ENCODE results near the gene SLC35D3.

DNA sequence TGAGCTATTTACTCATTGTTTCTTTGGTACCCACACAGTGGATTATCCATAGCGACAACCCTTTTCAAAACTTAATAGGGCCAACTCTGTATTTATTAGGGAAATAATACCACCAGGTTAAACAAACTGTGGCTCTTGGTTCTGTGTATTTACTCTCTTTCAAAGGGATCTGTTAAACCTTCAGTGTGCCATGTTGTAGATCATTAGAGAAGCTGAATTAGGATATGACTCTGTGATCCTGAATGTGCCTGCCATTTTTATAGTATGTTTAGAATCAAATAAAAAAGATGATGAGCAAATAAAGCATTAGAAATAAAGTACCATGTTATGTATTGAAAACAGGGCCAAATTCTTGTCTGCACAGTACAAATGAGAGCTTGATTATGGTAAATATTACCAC is 25.0 kb upstream of the SLC35D3 start:
- TF ChIP-seq NR2C2 (CRISPR knock-in tag; IDR thresholded peaks at IDR 0.05) = no peak
- no peak for TF ChIP-seq NR3C1 (CRISPR knock-in tag; conservative IDR thresholded peaks at IDR 0.05; ENCODE audit: low read depth)
- TF ChIP-seq, protein P1, sequence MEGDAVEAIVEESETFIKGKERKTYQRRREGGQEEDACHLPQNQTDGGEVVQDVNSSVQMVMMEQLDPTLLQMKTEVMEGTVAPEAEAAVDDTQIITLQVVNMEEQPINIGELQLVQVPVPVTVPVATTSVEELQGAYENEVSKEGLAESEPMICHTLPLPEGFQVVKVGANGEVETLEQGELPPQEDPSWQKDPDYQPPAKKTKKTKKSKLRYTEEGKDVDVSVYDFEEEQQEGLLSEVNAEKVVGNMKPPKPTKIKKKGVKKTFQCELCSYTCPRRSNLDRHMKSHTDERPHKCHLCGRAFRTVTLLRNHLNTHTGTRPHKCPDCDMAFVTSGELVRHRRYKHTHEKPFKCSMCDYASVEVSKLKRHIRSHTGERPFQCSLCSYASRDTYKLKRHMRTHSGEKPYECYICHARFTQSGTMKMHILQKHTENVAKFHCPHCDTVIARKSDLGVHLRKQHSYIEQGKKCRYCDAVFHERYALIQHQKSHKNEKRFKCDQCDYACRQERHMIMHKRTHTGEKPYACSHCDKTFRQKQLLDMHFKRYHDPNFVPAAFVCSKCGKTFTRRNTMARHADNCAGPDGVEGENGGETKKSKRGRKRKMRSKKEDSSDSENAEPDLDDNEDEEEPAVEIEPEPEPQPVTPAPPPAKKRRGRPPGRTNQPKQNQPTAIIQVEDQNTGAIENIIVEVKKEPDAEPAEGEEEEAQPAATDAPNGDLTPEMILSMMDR (IDR thresholded peaks at IDR 0.05) = no peak
- TF ChIP-seq NR1H2 (CRISPR knock-in tag; IDR thresholded peaks at IDR 0.05) = no peak
- TF ChIP-seq ZNF121 (CRISPR knock-in tag; IDR thresholded peaks at IDR 0.05) = no peak
- TF ChIP-seq ZNF232 (CRISPR knock-in tag; IDR thresholded peaks at IDR 0.05) = no peak
- TF ChIP-seq TEAD4 (CRISPR knock-in tag; IDR thresholded peaks at IDR 0.05) = no peak
- no peak for TF ChIP-seq EMX1 (CRISPR knock-in tag; IDR thresholded peaks at IDR 0.05)
- no peak for TF ChIP-seq ZBTB21 (CRISPR knock-in tag; IDR thresholded peaks at IDR 0.05; ENCODE audit: borderline replicate concordance)
- TF ChIP-seq, protein P2, sequence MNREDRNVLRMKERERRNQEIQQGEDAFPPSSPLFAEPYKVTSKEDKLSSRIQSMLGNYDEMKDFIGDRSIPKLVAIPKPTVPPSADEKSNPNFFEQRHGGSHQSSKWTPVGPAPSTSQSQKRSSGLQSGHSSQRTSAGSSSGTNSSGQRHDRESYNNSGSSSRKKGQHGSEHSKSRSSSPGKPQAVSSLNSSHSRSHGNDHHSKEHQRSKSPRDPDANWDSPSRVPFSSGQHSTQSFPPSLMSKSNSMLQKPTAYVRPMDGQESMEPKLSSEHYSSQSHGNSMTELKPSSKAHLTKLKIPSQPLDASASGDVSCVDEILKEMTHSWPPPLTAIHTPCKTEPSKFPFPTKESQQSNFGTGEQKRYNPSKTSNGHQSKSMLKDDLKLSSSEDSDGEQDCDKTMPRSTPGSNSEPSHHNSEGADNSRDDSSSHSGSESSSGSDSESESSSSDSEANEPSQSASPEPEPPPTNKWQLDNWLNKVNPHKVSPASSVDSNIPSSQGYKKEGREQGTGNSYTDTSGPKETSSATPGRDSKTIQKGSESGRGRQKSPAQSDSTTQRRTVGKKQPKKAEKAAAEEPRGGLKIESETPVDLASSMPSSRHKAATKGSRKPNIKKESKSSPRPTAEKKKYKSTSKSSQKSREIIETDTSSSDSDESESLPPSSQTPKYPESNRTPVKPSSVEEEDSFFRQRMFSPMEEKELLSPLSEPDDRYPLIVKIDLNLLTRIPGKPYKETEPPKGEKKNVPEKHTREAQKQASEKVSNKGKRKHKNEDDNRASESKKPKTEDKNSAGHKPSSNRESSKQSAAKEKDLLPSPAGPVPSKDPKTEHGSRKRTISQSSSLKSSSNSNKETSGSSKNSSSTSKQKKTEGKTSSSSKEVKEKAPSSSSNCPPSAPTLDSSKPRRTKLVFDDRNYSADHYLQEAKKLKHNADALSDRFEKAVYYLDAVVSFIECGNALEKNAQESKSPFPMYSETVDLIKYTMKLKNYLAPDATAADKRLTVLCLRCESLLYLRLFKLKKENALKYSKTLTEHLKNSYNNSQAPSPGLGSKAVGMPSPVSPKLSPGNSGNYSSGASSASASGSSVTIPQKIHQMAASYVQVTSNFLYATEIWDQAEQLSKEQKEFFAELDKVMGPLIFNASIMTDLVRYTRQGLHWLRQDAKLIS (CRISPR knock-in tag; IDR thresholded peaks at IDR 0.05; ENCODE audit: borderline replicate concordance) = no peak
- no peak for TF ChIP-seq CREB1 (CRISPR knock-in tag; IDR thresholded peaks at IDR 0.05)
- TF ChIP-seq, protein P3, sequence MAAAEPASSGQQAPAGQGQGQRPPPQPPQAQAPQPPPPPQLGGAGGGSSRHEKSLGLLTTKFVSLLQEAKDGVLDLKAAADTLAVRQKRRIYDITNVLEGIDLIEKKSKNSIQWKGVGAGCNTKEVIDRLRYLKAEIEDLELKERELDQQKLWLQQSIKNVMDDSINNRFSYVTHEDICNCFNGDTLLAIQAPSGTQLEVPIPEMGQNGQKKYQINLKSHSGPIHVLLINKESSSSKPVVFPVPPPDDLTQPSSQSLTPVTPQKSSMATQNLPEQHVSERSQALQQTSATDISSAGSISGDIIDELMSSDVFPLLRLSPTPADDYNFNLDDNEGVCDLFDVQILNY (CRISPR knock-in tag; IDR thresholded peaks at IDR 0.05) = no peak
